H1 (cell line): ENCODE data around the gene RAP2A. TPM values are rescaled to one million over a fixed set of nuclear protein-coding genes. Genes with fewer than 3 reads are reported as not detected.

Experiments
- CHD1 ChIP-seq: IDR thresholded peaks from 2 replicates; pipeline ENCODE4 v1.6.1; 2012; ENCODE audit warnings: low read depth, low read length, improper control_type of control experiment
- JUND ChIP-seq: IDR thresholded peaks from 2 replicates; pipeline ENCODE4 v1.6.1; 2011; ENCODE audit warnings: mild to moderate bottlenecking, improper control_type of control experiment, low read length
- polyA plus RNA-seq, 7 experiments: library from polyadenylated mRNA; depleted of rRNA in 3 of 7; stranded (reverse) in 5 of 7; unstranded in 2 of 7; fragments of >200 nt in 5 of 7; fragments of 200-250 nt in 2 of 7; gene quantifications; 1 replicate in 5 of 7; 2 replicates in 1 of 7; 4 replicates in 1 of 7; pipeline versions ENCODE4 v1.2.1 to v1.2.3, GENCODE V29; 2011 to 2013; ENCODE audit warnings: missing spikeins in 2 of 7, mixed read lengths in 2 of 7
- total RNA-seq: library from RNA; stranded (reverse); fragmentation: NEBNext Ultra II Directional; extraction: Animal tissue kit (Norgen Biotek cat#: 25700); gene quantifications from 2 replicates; pipeline ENCODE4 v1.2.1, GENCODE V29; 2021

The RAP2A gene
- total and polyA plus RNA-seq, 2 of the 8 experiments (the other 6 are each of a cell fraction or from before 2014, with no cell fraction given) = 8.4 to 43.4 TPM

GRCh38 chr13:97425590-97425989 lies 8.4 kb upstream of the RAP2A start (continued):
- no peak for TF ChIP-seq CHD1
- TF ChIP-seq JUND = no peak
